ENCODE measurements around the gene TST. TPM values are rescaled to one million over a fixed set of nuclear protein-coding genes. Genes with fewer than 3 reads are reported as not detected.

The TST gene
- total RNA-seq, 1 experiment from 2014 or later: 8.3 TPM

GRCh38 chr22:37057226-37057625, 38.0 kb upstream of the TST start:
- no peak overlapping the region for H2AFZ ChIP-seq (ENCODE audit: low read length)
- no peaks in the 10 kb centered on the region for H3K9me2 ChIP-seq (replicated peaks; ENCODE audit: insufficient read depth, low read length)
- H3K27me3 ChIP-seq (ENCODE audit: low read length): no peaks in the 10 kb centered on the region
- H3K4me1 ChIP-seq (ENCODE audit: low read length): peaks cover 12% of the 10 kb centered on the region
- H3K27ac ChIP-seq (ENCODE audit: low read length): no peak overlapping the region
- H3K9me3 ChIP-seq (ENCODE audit: low read length): no peaks in the 10 kb centered on the region
- DNase-seq: no peak
- H4K20me1 ChIP-seq (ENCODE audit: insufficient read depth, low read depth, low read length): no peaks in the 10 kb centered on the region
- H3K9ac ChIP-seq (ENCODE audit: low read length): no peak overlapping the region
- H3K4me2 ChIP-seq (ENCODE audit: low read depth, low read length, poor library complexity, severe bottlenecking): no peak overlapping the region
- no peaks in the 10 kb centered on the region for H3K79me2 ChIP-seq (ENCODE audit: low read length)
- H3K4me3 ChIP-seq (ENCODE audit: low read length): no peak overlapping the region
- H3K36me3 ChIP-seq (ENCODE audit: insufficient read depth, low read length): no peaks in the 10 kb centered on the region

GRCh38 chr22:37056246-37056645, 37.0 kb upstream of the TST start:
- Histone ChIP-seq H3K27me3 (ENCODE audit: low read length) (no peaks in the 10 kb centered on the region), H2AFZ (ENCODE audit: low read length) (no peak overlapping the region), H3K4me3 (ENCODE audit: low read length) (no peak overlapping the region), H3K4me2 (ENCODE audit: low read depth, low read length, poor library complexity, severe bottlenecking) (no peak overlapping the region), H3K36me3 (ENCODE audit: insufficient read depth, low read length) (no peaks in the 10 kb centered on the region), H3K9me2 (replicated peaks; ENCODE audit: insufficient read depth, low read length) (no peaks in the 10 kb centered on the region), H3K79me2 (ENCODE audit: low read length) (no peaks in the 10 kb centered on the region), H3K4me1 (ENCODE audit: low read length) (peaks cover 13% of the 10 kb centered on the region), H3K9ac (ENCODE audit: low read length) (no peak overlapping the region), H3K27ac (ENCODE audit: low read length) (no peak overlapping the region), H4K20me1 (ENCODE audit: insufficient read depth, low read depth, low read length) (no peaks in the 10 kb centered on the region), H3K9me3 (ENCODE audit: low read length) (no peaks in the 10 kb centered on the region)
- DNase-seq: no peak

GRCh38 chr22:37054600-37055365, 35.5 kb upstream of the TST start:
- Histone ChIP-seq H3K4me2 (ENCODE audit: low read depth, low read length, poor library complexity, severe bottlenecking) (no peak overlapping the region), H3K9me2 (replicated peaks; ENCODE audit: insufficient read depth, low read length) (no peaks in the 10 kb centered on the region), H3K27ac (ENCODE audit: low read length) (no peak overlapping the region), H3K4me3 (ENCODE audit: low read length) (no peak overlapping the region), H3K79me2 (ENCODE audit: low read length) (no peaks in the 10 kb centered on the region), H4K20me1 (ENCODE audit: insufficient read depth, low read depth, low read length) (no peaks in the 10 kb centered on the region), H3K27me3 (ENCODE audit: low read length) (no peaks in the 10 kb centered on the region), H3K36me3 (ENCODE audit: insufficient read depth, low read length) (no peaks in the 10 kb centered on the region), H3K9me3 (ENCODE audit: low read length) (no peaks in the 10 kb centered on the region), H3K9ac (ENCODE audit: low read length) (no peak overlapping the region), H3K4me1 (ENCODE audit: low read length) (peaks cover 13% of the 10 kb centered on the region), H2AFZ (ENCODE audit: low read length) (no peak overlapping the region)
- no peak for DNase-seq

DNA sequence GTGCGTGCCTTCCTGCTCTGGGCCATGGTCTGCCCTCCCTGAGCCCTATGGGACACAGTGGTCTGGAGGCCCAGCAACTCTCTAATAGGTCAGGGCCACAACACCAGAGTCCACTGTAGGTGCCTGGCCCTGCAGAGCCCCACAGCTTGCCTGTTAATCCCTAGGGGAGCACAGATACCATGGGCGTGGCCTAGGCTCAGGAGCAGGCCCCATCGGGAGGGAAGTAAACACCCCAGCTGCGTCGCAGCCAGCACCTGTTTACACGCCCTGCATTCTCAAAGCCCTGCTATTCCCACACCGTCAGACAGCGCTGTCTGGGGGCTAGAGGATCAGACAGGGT, 34.8 kb upstream of the TST start:
- Histone ChIP-seq H3K4me2 (ENCODE audit: low read depth, low read length, poor library complexity, severe bottlenecking) (no peak overlapping the region), H3K79me2 (ENCODE audit: low read length) (no peaks in the 10 kb centered on the region), H3K27me3 (ENCODE audit: low read length) (no peaks in the 10 kb centered on the region), H2AFZ (ENCODE audit: low read length) (no peak overlapping the region), H3K36me3 (ENCODE audit: insufficient read depth, low read length) (no peaks in the 10 kb centered on the region), H3K9me2 (replicated peaks; ENCODE audit: insufficient read depth, low read length) (no peaks in the 10 kb centered on the region), H4K20me1 (ENCODE audit: insufficient read depth, low read depth, low read length) (no peaks in the 10 kb centered on the region), H3K4me1 (ENCODE audit: low read length) (peaks cover 13% of the 10 kb centered on the region), H3K27ac (ENCODE audit: low read length) (no peak overlapping the region), H3K4me3 (ENCODE audit: low read length) (no peak overlapping the region), H3K9me3 (ENCODE audit: low read length) (no peaks in the 10 kb centered on the region), H3K9ac (ENCODE audit: low read length) (no peak overlapping the region)
- no peak for DNase-seq

- no peak overlapping the region for H3K4me2 ChIP-seq (ENCODE audit: low read depth, low read length, poor library complexity, severe bottlenecking)
- H3K27ac ChIP-seq (ENCODE audit: low read length): no peak overlapping the region
- no peaks in the 10 kb centered on the region for H3K9me3 ChIP-seq (ENCODE audit: low read length)
- no peaks in the 10 kb centered on the region for H3K27me3 ChIP-seq (ENCODE audit: low read length)
- no peaks in the 10 kb centered on the region for H4K20me1 ChIP-seq (ENCODE audit: insufficient read depth, low read depth, low read length)
- DNase-seq: no peak
- no peak overlapping the region for H3K4me3 ChIP-seq (ENCODE audit: low read length)
- no peaks in the 10 kb centered on the region for H3K79me2 ChIP-seq (ENCODE audit: low read length)
- peaks cover 13% of the 10 kb centered on the region for H3K4me1 ChIP-seq (ENCODE audit: low read length)
- no peak overlapping the region for H3K9ac ChIP-seq (ENCODE audit: low read length)
- no peaks in the 10 kb centered on the region for H3K36me3 ChIP-seq (ENCODE audit: insufficient read depth, low read length)
- no peaks in the 10 kb centered on the region for H3K9me2 ChIP-seq (replicated peaks; ENCODE audit: insufficient read depth, low read length)
- H2AFZ ChIP-seq (ENCODE audit: low read length): no peak overlapping the region
These were observed 34.2 kb upstream of the TST start for GRCh38 chr22:37053310-37054055.

DNA sequence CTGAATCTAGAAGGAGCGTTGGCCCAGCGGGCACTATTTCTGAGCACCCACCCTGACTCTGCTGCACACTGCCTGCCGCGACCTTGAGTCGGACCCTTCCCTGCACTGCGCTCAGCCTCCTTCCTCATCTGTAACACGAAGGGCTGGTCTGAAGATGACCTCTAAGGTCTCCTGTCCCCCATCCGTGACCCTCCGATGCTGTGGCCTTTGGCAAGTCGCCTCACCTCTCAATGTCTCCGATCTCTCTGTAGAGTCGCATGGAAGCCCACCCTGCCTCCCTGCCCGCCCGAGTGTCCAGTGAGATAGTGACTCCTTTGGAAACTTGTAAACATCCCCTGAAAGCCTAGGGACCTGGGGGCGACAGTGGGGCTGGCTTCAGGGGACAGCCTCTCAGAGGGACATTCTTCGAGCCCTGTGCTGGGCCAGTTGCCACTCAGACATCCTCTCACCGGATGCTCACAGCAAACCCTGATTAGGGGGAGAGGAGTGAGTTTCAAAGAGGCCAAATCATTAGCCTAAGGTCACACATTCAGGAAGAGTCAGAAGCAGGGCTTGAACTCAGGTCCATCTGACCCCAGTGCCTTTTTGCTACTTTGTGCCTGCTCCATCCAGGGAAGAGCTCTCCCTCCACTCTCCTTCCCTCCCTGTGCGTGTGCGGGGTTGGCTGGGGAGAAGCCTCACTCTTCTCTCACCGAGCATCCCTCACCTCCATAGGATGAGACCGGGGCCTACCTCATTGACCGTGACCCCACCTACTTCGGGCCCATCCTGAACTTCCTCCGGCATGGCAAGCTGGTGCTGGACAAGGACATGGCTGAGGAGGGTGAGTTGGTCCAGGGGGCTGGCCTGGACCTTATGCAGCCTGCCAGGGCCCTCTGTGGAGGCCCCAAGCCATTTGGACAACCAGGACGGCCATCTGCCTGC, 33.4 kb upstream of the TST start:
- Histone ChIP-seq H3K9me2 (replicated peaks; ENCODE audit: insufficient read depth, low read length) (no peaks in the 10 kb centered on the region), H3K4me2 (ENCODE audit: low read depth, low read length, poor library complexity, severe bottlenecking) (peak overlapping the region; percentile 92), H3K79me2 (ENCODE audit: low read length) (no peaks in the 10 kb centered on the region), H3K27me3 (ENCODE audit: low read length) (no peaks in the 10 kb centered on the region), H4K20me1 (ENCODE audit: insufficient read depth, low read depth, low read length) (no peaks in the 10 kb centered on the region), H2AFZ (ENCODE audit: low read length) (no peak overlapping the region), H3K27ac (ENCODE audit: low read length) (no peak overlapping the region), H3K9me3 (ENCODE audit: low read length) (no peaks in the 10 kb centered on the region), H3K9ac (ENCODE audit: low read length) (peak overlapping the region; percentile 83), H3K36me3 (ENCODE audit: insufficient read depth, low read length) (no peaks in the 10 kb centered on the region), H3K4me1 (ENCODE audit: low read length) (peaks cover 13% of the 10 kb centered on the region), H3K4me3 (ENCODE audit: low read length) (peak overlapping the region; percentile 91)
- no peak for DNase-seq

- H3K9ac ChIP-seq (ENCODE audit: low read length): peak within 1 kb of the TSS; percentile 83
- DNase-seq: peak; percentile 92
- peak within 1 kb of the TSS; percentile 92 for H3K4me2 ChIP-seq (ENCODE audit: low read depth, low read length, poor library complexity, severe bottlenecking)
- no peaks in the 10 kb centered on the region for H3K9me2 ChIP-seq (replicated peaks; ENCODE audit: insufficient read depth, low read length)
- no peaks in the 10 kb centered on the region for H3K36me3 ChIP-seq (ENCODE audit: insufficient read depth, low read length)
- no peaks in the 10 kb centered on the region for H3K9me3 ChIP-seq (ENCODE audit: low read length)
- peak within 1 kb of the TSS; percentile 91 for H3K4me3 ChIP-seq (ENCODE audit: low read length)
- no peaks in the 10 kb centered on the region for H3K79me2 ChIP-seq (ENCODE audit: low read length)
- H3K4me1 ChIP-seq (ENCODE audit: low read length): peaks cover 13% of the 10 kb centered on the region
- H2AFZ ChIP-seq (ENCODE audit: low read length): peak within 1 kb of the TSS; percentile 98
- H3K27me3 ChIP-seq (ENCODE audit: low read length): no peaks in the 10 kb centered on the region
- no peaks in the 10 kb centered on the region for H4K20me1 ChIP-seq (ENCODE audit: insufficient read depth, low read depth, low read length)
- H3K27ac ChIP-seq (ENCODE audit: low read length): no peak within 1 kb of the TSS
These were observed 32.4 kb upstream of the TST start, which contains the start of gene KCTD17 for GRCh38 chr22:37051391-37052385. TSS of gene KCTD17 (plus strand) at chr22:37051742. CDS start at chr22:37051761, 19 bp downstream.

Data from Karpas-422 (cell line).